Astrocyte of the cerebellum (primary cell): Measurements from ENCODE around the gene INAFM2.

Experiments used
- DNase-seq: peaks from one replicate; pipeline ENCODE4 v3.0.0-alpha.2; 2011; ENCODE audit warnings: low read depth
- H3K4me3 ChIP-seq: 2 replicates; pipeline ENCODE4 v1.5.1; 2011; ENCODE audit warnings: mild to moderate bottlenecking, low read depth, low read length, moderate library complexity
- CTCF ChIP-seq: IDR thresholded peaks from 2 replicates; pipeline ENCODE4 v1.5.1; 2012; ENCODE audit warnings: low read length, low read depth, moderate library complexity, mild to moderate bottlenecking; ENCODE audit errors: missing control alignments
- in situ Hi-C: cut with HindIII; loops from 2 replicates; pipeline ENCODE4 v1.10.0; 2017; ENCODE audit warnings: low sequenced_read_pairs

The INAFM2 gene

GRCh38 chr15:40331026-40331425 lies 7.5 kb downstream of the INAFM2 start:
- no peak overlapping the region for H3K4me3 ChIP-seq
- TF ChIP-seq CTCF = no peak
- DNase-seq = no peak
- in situ Hi-C loops = no loop called here

GRCh38 chr15:40331637-40332036 lies 8.1 kb downstream of the INAFM2 start:
- no peak overlapping the region for H3K4me3 ChIP-seq
- in situ Hi-C loops = no loop called here
- no peak for TF ChIP-seq CTCF
- no peak for DNase-seq

GRCh38 chr15:40332113-40332781 lies 8.8 kb downstream of the INAFM2 start:
- no peak for DNase-seq
- H3K4me3 ChIP-seq = no peak overlapping the region
- in situ Hi-C loops = no loop called here
- no peak for TF ChIP-seq CTCF

- no peak for TF ChIP-seq CTCF
- DNase-seq = no peak
- no peak overlapping the region for H3K4me3 ChIP-seq
- in situ Hi-C loops = no loop called here
Measured at GRCh38 chr15:40333922-40334492, 10.5 kb downstream of the INAFM2 start.

GRCh38 chr15:40334541-40334940 lies 11.0 kb downstream of the INAFM2 start:
- DNase-seq = no peak
- no peak for TF ChIP-seq CTCF
- H3K4me3 ChIP-seq = no peak overlapping the region
- in situ Hi-C loops = no loop called here

GRCh38 chr15:40334941-40335795 lies 11.7 kb downstream of the INAFM2 start:
- H3K4me3 ChIP-seq = no peak overlapping the region
- DNase-seq = no peak
- in situ Hi-C loops = no loop called here
- TF ChIP-seq CTCF = no peak
